HG03571 (cell line): ENCODE measurements around the gene POU4F1.

Experiments used
- ATAC-seq: cut with Tn5 transposase; IDR thresholded peaks from one replicate; pipeline ENCODE4 v1.9.1; 2021; ENCODE audit not compliant: unreplicated experiment

POU4F1 gene

GRCh38 chr13:78607409-78608251, 4.3 kb upstream of the POU4F1 start:
- no peak for ATAC-seq

- no peak for ATAC-seq
These were observed 3.4 kb upstream of the POU4F1 start for GRCh38 chr13:78606471-78607408.

- no peak for ATAC-seq
These were observed 1.6 kb upstream of the POU4F1 start for GRCh38 chr13:78604782-78605611.

GRCh38 chr13:78602561-78603239, 652 bp downstream of the POU4F1 start:
- no peak for ATAC-seq

GRCh38 chr13:78601874-78602560, 1.3 kb downstream of the POU4F1 start:
- ATAC-seq = no peak

- ATAC-seq = no peak
These were observed 2.1 kb downstream of the POU4F1 start for GRCh38 chr13:78601124-78601873.

GRCh38 chr13:78600280-78600883, 3.0 kb downstream of the POU4F1 start:
- no peak for ATAC-seq

DNA sequence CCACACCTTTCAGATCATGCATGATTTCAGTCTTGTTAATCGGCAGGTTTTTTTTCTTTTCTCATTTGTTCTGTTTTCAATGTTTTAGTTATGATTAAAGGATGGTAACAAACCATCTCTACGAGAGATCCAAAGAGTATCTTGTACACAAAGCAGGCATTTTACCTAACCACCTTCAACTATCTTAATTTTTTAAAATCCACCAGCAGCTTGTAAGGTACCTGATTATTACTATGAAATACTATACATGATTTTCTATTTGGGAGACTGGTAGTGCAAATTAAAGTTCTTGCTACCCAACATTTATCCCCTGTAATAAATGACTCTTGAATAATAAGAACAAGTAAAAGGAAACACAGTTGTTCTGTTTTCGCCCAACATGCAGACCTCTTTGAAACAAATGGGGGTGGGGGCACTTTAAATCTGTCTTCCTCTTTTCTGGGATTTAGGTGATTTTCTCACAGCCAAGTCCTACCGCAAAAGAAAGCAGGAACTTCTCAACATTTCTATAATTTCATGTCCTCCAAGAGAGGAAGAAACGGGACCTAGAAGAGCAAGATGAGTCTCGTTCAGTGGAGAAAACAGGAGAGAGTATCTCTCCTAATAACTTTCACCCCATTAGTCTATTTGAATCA, 3.6 kb downstream of the POU4F1 start:
- no peak for ATAC-seq

DNA sequence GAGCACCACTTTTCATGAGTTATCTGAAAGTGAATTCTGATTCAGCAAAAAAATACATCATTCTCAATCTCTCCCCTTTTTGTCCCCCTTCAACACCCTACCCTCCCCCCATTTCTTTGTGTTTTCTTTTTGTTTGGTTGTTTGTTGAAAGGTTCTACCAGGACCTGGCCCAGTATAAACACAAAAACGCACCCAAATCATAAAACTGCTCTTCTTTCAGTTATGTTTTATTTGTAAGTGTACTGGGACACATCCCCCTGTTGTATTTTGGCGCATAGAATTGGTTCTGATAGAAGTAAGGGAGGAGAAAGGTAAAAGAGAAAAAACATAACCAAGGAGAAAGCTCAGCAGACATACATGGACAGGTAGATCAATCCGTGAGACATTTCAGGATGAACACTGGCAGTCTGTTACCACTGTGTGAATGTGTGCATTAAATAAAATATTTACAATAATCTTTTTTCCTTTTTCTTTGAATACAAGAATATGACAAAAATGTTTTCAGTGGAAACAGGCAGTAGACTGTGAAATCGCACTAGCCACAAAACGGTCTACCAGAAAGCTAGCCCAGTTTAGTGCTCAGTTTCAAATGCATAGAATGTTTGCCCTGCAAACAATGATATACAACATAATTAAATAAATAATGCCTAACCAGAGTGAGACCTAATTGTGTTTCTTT, 4.2 kb downstream of the POU4F1 start:
- ATAC-seq = no peak

DNA sequence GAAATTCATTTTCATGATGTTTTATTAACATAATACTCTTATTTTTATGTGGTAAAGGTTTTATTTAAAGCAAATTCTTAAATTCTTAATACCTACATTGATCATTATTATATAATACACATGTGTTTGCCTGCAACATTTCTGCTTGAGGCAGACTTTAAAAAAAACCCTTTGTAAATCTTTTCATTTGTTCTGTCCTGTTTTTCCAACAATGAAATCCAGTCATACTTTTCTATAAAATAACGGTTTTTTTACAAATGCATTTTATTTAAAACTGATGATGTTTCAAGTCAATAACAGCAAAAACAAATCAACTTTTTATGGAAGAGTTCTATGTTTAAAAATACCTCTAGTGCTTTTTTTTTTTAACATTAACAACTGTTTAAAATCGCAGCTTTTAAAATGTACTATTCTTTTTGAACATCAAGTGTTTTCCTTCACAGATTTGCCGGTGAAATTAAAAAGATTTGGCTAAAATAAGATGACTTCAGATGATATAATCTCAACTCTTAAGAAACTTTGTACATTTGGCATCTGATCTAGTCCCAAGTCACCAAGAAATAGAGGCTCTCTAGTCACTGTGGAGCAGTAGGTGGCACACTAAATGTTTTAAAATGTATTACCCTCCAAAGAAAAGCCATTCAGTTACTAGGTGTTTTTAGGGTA, 5.1 kb downstream of the POU4F1 start:
- no peak for ATAC-seq

- ATAC-seq = no peak
These were observed 5.8 kb downstream of the POU4F1 start for GRCh38 chr13:78597602-78597932.

DNA sequence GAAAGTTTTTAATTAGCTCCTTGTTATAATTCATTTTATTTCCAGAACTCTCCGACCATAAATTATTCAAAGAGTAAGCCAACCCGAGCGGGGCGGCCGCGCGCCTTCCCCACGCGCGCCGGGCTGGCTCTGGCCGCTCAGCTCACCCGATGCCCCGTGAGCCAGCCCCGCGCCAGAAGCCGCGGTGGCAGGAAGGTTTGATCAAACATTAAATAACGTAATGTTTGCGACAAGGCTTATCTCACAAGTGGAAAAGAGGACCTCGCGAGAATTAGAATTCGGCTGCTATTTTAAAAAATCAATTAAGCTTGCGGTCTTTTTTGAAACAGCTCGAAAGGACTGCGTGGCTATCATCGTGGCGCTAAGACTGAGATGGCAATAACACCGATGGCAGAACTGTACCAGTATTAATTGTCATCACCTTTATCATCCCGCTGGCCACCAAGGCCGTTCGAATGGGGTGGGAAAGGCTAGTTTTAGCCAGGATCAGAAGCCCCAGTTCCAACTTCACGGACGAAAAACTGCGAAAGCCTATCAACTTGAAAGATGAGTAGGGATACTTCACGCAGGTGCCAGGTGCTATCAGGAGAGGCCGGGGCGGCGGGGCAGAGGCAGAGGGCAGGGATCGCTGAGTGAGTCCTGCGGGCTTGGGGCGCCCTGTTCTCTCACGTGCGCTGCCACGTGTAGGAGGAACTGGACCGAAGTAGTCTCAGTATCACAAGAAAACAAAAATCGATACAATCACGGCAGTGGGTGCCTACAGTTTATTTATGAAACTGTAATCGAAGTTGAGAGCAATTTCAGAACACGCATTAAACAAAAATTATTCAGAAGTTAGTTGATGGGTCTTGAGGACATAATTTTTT, 6.4 kb downstream of the POU4F1 start:
- no peak for ATAC-seq

DNA sequence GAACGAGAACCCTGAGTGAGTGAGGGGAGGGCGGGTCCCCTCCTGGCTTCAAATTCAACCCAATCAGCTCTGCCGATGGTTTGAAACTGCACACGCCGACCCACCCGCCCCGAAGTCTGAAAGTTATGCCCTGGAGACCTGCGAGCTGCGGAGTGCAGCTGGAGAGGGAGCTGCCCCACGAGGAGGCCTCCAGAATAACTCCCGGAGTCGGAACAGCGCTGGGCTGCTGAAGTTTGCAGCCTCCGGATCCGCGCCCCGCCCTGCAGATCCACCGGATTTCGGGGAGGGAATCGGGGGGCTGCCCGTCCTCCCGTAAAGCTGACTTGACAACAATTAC, 7.0 kb downstream of the POU4F1 start:
- no peak for ATAC-seq

DNA sequence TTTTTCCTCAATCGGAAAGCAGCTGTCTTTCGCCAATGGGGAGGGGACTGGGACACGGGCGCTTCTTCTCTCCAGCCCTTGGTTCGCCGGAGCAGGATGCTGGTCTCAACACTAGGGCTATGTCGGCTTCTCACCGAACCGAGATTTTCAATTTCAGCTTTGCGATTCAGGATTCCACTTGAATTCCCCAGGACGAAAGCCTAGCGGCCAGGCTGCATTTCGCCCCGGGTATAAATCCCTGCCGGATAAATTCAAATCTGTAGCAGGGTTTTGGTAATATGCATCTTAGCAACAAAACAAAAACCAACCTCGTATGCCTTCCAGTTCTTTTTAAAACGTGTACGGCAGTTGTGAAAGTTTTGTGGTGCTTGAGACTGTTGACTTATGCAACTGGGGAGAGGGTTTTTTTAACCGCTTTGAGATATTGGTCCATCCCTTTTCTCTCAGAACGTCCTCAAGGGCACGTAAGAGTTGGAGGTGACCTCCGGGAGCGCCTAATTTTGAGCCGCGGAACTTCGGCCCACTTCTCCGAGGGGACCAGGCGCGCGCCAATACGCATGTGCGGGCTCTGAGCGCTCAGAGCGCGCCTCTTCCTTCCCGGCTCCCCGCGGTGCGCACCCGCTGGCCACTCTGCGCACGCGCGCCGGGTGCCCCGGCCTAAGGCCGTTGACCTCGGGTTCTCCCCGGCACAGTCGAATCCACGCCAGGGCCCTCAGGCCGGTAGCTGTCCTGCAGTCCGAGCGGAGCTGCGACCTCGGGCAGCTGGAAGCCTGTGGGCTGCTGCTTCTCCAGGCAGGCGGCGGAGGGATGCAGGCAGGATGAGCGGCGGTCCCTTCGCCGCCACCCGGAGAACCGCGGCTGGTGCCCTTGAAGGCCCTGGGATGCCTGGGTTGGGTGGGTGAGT, 7.6 kb downstream of the POU4F1 start:
- ATAC-seq = no peak

- no peak for ATAC-seq
These were observed 8.8 kb downstream of the POU4F1 start for GRCh38 chr13:78594456-78594975.
